ENCODE measurements around the gene CCDC74A.
"Not testable (repeated sequence)": the region's sequence is repeated elsewhere in the genome, so short reads cannot be mapped to it uniquely, and the experiment has no call there.

Gene CCDC74A

DNA sequence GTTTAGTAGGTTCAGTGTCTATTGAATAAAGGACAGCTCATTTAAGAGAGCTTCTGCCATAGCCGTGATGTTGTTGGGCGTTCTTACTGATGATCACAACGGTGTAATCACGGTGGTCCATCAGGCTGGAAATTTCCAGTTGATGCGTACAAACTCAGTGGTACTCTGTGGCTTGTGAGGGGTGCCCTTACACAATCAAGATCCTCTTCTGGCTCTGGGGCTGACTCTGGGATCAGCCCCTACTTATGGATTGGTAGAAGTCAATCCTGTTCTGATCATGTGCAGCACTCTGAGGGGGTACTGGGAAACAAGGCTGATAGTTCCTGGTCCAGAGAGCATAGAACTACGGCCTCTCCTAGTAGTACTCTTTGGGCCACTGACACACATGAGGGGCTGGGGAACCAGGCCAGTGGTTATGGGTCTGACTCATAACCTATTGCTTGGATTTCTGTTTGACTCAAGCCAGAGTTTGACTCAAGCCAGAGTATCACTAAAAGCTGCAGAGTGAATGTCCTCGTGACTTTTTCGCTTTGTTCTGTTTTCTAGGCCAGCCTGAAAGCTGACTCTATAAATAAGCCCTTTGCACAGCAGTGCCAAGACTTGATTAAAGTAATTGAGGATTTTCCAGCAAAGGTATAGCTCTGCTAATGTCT is 29.2 kb upstream of the CCDC74A start:
- not testable (repeated sequence) for DNase-seq (ENCODE audit: low read depth in 2 of 2)

DNA sequence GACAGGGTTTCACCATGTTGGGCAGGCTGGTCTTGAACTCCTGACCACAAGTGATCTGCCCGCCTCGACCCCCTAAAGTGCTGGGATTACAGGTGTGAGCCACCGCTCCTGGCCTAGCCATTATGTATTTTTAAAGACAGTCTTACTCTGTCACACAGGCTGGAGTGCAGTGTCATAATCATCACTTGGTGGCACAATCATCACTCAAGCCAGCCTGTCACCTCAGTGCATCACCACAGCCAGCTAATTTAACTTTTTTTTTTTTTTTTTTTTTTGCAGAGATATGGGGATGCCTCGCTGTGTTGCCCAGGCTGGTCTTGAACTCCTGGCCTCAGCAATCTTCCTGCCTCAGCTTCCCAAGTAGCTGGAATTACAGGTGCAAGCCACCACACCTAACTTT is 24.1 kb upstream of the CCDC74A start:
- DNase-seq (ENCODE audit: low read depth in 2 of 2) = not testable (repeated sequence)

DNA sequence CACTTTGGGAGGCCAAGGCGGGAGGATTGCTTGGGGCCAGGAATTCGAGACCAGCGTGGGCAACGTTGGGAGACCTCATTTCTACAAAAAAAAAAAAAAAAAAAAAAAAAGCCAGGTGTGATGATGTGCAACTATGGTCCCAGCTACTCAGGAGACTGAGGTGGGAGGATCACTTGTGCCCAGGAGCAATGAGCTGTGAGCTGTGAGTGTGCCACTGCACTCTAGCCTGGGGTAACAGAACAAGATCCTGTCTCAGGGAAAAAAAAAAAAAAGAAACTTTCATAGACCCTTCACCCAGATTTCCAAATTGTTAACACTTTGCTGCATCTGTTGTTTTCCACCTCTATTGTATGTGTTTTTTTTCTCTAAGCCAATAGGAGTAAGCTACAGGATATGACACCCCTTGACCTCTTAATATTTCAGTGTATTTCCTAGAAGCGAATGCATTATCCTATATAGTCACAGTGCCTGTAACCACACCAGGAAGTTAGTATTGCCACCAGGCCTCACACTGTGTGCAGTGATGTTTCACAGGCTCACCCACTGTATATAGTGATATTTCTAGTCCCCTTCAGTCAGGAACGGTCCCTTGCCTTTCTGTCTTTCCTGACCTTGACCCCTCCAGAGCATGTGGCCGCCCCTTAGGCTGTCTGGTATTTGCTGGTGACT is 23.5 kb upstream of the CCDC74A start:
- not testable (repeated sequence) for DNase-seq (ENCODE audit: low read depth in 2 of 2)

DNA sequence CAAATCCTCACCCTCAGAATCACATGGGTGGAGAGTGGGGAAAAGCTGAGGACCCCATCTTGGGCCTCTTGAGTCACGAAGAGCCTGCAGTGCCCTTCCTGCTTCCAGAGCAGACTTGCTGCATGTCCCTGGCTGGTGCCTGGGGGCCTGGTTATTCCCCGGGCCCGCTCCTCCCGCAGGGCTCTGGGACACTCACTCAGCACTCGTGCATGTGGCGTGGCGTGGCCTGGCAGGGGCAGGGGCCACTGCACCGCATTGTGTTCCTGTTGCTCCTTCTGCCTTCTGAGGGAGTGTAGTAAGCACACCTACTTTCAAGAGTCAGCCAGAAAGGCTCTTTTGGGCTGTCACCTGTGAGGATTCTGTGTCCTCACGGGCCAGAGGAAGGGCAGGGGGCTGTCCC is 18.1 kb upstream of the CCDC74A start:
- no peak for DNase-seq (ENCODE audit: low read depth in 2 of 2)

DNA sequence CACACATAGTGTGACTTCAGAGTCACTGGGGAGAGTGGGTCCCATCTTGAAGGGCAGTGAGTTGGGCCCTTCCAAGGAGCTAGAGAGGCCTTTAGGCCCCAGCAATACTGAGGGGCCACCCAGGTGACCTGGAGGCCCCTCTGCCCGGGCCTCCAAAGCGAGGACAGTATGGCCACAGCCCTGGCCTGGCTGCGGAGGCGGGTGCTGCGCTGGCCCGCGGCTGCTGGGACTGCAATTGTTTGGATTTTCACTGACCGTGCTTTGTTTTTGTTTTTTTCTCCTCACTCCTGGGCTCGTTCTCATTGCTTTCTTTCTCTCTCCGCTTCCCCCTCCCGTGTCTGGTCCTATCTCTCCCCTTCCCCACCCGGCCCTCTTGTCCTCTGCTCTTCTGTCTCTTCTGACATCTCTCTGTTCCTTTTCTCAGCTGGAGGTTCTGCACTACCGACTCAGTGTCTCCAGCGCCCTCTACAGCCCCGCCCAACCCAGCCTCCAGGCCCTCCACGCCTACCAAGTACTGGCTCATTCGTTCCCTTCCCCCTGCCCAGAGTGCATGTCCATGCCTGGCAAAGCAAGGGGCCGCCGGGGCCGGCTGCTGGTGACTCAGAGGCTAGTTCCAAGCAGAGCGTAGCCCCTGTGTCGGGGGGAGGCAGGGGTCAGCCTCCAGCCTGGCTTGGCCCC is 16.3 kb upstream of the CCDC74A start:
- not testable (repeated sequence) for DNase-seq (ENCODE audit: low read depth in 2 of 2)

DNA sequence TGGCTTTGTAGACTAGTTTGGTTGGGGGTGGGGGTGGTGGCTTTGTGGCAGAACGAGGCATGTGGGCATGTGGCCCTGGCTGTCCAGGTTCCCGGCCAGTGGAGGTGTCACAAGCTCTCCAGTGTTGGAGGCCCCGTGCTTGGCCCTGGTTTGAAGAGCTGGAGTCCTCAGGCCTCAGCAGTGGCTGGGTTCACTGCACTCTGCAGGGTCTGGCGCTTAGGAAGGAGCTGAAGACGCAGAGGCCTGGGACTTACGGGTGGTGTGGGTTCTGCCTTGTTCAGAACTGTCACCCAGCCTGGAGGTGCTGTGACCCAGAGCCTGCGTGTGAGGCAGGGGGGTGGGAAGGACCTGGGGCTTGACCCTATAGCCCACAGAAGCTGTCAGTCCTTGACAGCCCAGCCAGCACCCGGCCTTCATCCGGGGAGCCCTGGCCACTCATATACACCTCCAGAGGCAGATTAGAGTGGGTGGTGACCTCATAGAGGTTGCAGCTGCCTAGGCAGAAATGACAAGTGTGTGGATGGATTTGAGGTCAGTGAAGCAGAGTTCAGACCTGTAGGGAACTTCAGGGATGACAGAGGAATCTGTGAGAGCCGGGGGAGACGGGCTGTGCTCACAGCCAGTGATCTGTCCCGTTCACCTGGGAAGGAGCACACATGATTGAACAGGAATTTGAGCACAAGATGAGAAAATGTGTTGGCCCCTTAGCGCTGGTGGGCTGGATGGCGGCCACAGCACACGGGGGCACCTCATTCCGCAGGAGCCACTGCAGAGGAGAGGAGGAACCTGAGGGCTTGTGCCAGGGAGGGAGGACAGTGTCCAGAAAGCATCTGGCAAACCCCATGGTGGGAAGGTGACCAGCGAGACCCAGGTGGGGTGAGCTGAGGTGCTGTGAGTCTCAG is 15.5 kb upstream of the CCDC74A start:
- not testable (repeated sequence) for DNase-seq (ENCODE audit: low read depth in 2 of 2)

DNA sequence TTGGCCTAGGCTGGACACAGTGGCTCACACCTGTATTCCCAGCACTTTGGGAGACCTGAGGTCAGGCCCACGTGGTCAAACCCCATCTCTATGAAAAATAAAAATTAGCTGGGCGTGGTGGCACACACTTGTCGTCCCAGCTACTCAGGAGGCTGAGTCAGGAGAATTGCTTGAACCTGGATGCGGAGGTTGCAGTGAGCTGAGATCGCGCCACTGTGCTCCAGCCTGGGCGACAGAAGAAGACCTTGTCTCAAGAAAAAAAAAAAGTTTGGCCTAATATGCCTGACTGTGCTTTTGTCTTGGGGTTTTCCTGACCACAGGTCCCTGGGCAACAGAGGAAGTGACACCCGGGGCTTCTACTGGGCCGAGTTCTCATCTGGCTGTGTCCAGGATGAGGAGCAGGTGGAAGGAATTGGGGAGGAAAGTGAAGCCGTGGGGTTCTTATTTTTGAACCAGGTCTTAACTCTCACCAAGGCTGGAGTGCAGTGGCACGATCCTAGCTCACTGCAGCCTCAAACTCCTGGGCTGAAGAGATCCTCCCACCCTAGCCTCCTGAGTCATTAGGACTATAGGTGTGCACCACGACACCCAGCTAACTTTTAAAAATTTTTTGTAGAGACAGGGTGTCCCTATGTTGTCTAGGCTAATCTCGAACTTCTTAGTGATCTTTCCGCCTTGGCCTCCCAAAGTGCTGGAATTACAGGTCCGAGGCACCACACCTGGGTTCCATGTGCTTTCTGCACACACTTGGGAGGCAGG is 13.1 kb upstream of the CCDC74A start:
- not testable (repeated sequence) for DNase-seq (ENCODE audit: low read depth in 2 of 2)

DNA sequence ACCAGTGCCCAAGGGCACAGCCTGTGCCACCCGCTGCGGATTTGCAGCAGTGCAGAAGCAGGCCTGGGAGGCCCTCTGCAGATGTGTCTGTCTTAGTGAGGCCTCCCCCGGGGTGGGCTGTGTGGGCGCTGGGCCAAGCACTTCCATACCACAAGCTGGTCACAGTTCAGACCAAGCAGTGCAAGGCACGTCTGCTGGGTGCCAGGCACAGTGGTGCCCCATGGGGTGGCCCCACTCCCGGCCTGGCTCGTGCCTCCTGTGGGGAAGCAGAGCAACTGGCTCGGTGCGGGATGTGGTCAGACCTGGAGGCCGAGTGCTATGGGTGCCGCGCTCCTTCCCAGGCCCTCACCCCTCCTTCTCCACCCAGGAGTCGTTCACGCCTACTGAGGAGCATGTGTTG is 12.5 kb upstream of the CCDC74A start:
- DNase-seq (ENCODE audit: low read depth in 2 of 2) = not testable (repeated sequence)

DNA sequence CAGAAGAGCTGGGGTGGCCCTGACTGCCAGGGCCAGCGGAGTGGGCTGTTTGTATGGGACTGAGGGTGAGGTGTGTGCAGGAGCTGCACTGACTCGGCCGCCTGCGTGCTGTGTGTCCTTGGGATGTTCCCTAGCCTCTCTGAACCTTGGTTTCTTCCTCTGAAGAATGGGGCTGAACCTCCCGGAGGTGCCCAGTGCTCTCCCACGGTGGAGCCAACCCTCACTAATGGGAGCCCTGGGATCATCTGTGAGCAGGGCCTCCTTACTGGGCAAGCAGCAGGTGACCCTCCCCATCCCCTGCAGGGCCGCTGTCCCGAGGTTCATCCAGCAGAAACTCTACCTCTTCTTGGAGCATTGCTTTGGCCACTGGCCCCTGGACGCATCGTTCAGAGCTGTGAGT is 11.7 kb upstream of the CCDC74A start:
- no peak for DNase-seq (ENCODE audit: low read depth in 2 of 2)

DNA sequence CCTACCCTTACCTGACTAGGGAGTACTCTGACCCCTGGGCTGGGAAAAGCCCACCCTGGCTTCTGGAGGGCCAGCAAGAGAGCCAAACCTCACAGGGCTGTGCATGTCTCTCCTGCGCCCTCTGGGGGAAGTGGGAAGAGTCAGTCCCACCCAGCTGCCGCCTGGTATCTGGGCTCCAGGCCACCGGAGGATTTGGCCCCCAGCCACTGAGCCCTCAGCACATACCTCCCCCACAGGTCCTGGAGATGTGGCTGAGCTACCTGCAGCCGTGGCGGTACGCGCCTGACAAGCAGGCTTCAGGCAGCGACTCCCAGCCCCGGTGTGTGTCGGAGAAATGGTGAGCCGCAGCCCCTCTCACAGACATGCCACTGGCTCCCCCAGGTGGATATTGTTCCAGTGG is 11.1 kb upstream of the CCDC74A start:
- not testable (repeated sequence) for DNase-seq (ENCODE audit: low read depth in 2 of 2)

DNA sequence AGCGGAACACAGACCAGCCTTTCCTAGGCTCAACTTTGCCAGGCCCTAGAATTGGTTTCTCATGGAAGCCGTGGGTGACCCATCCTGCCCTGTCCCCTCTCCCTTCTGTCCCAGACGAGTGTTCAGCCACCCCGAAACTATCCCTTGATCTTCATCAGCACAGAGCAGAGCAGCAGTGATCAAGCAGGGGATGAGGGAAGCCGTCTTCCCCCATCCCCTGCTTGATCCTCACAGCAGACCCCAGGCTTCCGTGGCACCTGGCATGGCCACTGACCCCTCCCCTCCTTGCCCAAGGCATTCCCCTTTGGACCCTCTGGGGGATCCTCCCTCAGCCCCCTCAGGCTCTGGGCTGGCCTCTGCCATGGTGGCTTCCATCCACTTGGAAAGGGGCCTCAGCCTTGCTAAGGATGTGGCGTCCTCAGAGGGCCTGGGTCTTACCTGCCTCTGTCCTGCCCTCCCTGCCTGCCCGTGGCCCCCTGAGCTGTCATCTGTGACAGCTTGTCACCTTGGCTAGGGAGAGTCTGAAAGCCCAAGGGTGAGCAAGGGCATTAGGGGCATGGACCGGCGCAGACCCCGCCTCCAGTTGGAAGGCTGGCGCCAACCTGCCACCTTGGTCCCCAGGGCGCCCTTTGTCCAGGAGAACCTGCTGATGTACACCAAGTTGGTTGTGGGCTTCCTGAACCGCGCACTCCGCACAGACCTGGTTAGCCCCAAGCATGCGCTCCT is 10.4 kb upstream of the CCDC74A start:
- DNase-seq (ENCODE audit: low read depth in 2 of 2) = no peak

DNA sequence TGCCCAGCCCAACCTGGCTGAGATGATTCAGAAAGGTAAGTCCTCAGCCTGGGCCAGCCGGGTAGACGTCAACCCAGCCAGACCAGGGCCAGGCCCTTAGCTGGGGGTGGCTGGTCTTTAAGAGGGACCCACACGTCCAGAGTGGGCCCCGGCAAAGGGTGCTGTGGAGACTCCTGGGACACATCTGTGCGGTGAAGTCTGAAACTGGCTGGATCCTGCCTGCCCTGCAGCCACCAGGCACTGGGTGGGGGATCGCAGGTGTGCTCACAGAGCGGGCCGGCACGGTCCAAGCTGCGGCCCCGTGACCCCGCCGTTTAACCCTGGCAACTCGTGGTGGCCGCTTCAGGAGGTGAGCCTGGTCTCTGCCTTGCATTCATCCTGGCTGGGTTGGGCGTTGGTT is 9.8 kb upstream of the CCDC74A start:
- DNase-seq (ENCODE audit: low read depth in 2 of 2) = not testable (repeated sequence)

DNA sequence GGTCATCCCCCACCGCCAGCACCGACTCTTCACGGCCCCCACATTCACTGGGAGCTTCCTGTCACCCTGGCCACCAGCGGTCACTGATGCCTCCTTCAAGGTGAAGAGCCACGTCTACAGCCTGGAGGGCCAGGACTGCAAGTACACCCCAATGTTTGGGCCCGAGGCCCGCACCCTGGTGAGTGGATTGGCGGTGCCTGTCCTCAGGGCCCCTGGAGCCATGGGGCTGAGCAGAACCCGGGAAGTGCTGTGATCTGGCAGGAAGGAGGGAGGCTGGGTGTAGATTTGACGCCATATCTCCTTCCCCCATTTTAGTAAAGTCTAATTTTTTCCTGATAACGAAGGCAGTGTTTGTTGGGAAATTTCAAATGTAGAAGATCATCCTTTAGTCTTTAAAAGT is 9.2 kb upstream of the CCDC74A start:
- not testable (repeated sequence) for DNase-seq (ENCODE audit: low read depth in 2 of 2)

DNA sequence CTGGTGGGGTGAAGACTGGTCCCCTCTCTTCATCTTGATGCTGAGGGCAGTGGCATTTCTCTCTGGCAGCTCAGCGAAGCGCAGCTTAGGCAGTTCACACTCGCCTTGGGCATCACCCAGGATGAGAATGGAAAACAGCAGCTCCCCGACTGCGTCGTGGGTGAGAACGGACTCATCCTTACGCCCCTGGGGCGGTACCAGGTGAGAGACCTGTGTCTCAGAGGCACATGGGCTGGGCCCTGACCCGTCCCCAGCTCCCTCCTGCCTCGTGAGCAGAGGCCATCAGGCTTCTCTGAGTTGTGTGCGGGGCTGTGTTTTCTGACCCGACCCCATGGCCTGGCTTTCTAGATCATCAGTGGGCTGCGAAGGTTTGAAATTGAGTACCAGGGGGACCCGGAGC is 8.2 kb upstream of the CCDC74A start:
- DNase-seq (ENCODE audit: low read depth in 2 of 2) = no peak

DNA sequence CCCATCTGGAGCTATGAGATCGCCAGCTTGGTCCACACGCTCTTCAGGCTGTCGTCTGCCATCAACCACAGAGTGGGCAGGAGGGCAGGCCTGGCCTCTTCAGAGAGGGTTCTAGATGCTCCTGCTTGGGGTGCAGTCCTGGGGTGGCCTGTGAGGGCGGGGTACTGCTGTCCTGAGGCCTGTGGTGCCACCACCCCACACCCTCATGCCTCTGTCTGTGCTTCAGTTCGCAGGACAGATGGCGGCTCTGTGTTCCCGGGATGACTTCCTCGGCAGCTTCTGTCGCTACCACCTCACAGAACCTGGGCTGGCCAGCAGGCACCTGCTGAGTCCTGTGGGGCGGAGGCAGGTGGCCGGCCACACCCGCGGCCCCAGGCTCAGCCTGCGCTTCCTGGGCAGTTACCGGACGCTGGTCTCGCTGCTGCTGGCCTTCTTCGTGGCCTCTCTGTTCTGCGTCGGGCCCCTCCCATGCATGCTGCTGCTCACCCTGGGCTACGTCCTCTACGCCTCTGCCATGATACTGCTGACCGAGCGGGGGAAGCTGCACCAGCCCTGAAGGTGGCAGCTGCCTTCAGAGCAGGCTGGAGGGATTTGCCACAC is 7.7 kb upstream of the CCDC74A start:
- DNase-seq (ENCODE audit: low read depth in 2 of 2) = not testable (repeated sequence)

DNA sequence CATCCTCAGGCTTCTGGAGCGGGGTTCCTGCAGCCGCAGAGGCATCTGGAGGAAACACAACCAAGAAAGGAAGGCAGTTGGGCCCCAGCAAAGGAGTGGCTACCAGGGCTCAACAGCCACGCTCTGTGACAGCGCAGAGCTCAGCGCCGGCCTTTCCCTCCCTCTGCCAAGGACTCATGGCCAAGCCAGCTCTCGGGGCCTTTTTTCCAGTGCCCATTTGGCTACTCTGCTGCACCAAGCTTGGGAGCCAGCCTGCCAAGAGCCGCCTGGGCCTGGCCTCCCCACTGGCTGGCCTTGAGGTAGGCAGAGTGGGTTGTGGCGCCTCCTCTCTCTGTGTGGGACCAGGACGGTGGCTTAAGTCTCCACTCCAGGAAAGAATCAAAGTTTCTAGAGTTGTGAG is 7.2 kb upstream of the CCDC74A start:
- DNase-seq (ENCODE audit: low read depth in 2 of 2) = no peak

DNA sequence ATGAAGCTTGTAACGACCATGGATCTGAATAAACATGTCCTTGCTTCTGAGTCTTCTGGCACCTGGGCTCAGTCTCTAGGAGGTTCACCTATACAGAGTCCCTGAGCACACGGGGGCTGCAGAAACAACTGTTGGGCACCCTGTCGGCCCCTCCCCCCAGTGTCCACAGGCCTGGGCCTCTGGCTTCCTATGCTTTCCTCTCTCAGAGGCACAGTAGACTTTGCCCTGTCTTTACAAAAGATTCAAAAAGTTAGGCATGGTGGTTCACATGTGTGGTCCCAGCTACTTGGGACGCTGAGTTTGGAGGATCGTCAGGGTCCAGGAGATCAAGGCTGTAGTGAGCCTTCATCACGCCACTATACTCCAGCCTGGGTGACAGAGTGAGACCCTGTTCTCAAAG is 6.2 kb upstream of the CCDC74A start:
- not testable (repeated sequence) for DNase-seq (ENCODE audit: low read depth in 2 of 2)

DNA sequence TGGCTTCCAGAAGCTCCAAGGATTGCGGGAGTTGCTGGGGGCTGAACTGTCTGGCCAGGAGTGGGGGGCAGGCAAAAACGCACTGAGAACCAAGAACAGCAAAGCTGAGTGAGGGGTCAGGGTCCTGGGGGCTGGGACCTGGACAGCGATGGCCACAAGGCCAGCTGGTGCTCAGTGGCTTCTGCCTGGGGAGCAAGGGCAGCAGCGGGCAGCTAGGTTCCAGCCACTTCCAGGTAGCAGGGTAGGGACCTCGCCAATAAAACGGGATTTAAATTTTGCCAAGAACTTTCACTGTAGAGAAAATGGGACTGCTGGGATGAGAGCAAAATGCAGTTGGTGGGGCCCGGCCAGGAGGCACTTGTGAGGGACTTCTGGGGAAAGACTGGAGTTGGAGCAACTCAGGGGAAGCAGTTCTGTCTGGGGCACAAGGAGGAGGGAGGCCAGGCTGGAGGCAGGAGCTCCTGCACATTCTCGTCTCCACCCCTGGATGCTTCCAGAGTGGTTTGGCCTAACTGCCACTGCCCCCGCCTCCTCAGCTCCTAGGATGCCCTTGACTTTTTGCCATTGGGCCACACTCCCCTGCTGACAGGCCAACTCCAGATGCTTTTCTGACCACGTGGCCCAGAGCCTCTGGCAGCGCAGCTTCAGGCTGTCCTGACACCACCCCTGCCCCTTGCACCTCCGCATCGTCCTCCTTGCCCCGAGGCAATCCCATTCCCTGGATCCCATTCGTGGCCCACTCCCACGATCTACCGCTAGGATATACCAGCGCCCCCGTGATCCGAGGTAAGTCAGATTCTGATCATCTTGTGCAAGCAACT is 5.5 kb upstream of the CCDC74A start:
- no peak for DNase-seq (ENCODE audit: low read depth in 2 of 2)

DNA sequence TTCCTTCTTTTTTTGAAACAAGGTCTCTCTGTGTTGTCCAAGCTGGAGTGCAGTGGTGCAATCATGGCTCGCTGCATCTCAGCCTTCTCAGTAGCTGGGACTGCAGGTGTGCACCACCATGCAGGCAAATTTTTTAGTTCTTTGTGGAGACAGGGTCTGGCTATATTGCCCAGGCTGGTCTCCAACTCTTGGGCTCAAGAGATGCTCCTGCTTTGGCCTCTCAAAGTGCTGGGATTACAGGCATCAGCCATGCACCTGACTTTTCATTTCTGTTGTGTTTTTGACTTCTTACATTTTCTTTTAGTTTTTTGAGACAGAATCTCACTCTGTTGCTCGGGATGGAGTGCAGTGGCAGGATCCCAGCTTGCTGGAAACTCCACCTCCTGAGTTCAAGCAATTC is 2.4 kb upstream of the CCDC74A start:
- not testable (repeated sequence) for DNase-seq (ENCODE audit: low read depth in 2 of 2)
